ENCODE measurements around the gene TMEM98.

Gene TMEM98

DNA sequence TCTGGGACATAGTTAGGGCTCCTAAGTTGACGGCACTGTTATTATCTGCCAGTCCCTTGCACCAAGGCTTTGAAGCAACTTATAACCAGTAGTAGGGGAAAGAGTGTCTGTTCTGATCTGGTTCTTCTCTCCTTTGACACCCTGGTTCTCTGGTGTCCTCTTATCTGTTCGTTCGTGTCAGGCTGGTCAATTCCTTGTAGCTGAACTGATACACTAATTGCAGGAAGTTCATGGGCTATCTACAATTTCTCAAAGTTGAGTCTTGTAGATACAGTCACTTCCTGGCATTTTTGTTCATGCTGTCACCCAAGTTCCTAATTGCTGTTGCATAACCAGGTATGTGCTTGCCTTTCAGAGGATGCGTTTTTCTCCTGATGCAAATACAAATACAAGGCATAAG is 33.7 kb upstream of the TMEM98 start:
- no peak overlapping the region for H3K4me3 ChIP-seq (ENCODE audit: low read length)
- TF ChIP-seq, protein P1, sequence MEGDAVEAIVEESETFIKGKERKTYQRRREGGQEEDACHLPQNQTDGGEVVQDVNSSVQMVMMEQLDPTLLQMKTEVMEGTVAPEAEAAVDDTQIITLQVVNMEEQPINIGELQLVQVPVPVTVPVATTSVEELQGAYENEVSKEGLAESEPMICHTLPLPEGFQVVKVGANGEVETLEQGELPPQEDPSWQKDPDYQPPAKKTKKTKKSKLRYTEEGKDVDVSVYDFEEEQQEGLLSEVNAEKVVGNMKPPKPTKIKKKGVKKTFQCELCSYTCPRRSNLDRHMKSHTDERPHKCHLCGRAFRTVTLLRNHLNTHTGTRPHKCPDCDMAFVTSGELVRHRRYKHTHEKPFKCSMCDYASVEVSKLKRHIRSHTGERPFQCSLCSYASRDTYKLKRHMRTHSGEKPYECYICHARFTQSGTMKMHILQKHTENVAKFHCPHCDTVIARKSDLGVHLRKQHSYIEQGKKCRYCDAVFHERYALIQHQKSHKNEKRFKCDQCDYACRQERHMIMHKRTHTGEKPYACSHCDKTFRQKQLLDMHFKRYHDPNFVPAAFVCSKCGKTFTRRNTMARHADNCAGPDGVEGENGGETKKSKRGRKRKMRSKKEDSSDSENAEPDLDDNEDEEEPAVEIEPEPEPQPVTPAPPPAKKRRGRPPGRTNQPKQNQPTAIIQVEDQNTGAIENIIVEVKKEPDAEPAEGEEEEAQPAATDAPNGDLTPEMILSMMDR (IDR thresholded peaks at IDR 0.05; ENCODE audit: insufficient read depth, low read depth, low read length, missing control alignments) = no peak
- peak; percentile 78 for DNase-seq (ENCODE audit: low read depth)

DNA sequence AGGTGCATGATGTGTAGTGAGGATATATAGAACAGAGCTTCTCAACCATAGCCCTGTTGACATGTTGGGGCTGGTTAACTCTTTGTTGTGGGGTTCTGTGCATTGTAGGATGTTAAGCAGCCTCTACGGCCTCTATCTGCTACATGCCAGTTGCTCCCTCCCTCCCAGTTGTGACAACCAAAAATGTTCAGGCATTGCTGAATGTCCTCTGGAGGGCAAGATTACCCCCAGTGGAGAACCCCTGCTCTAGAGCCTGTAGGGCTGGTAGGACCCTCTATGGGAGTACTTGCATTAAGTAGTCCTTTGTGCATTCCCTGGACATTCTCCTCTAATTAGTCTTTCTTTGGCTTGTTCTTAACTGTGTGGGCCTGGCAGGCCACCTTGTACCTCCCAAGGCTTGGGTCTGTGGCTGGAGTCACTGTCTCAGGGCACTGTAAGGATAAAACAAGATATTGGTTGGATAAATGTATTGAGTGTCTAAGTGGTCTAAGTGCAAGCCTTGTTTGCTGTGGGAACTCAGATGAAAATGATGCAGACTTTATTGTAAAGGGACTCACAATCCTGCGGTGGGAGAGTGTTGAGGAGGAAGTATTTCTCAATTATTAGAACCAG is 31.2 kb upstream of the TMEM98 start:
- TF ChIP-seq, protein P1 (IDR thresholded peaks at IDR 0.05; ENCODE audit: insufficient read depth, low read depth, low read length, missing control alignments) = no peak
- no peak for DNase-seq (ENCODE audit: low read depth)
- no peak overlapping the region for H3K4me3 ChIP-seq (ENCODE audit: low read length)

- no peak overlapping the region for H3K4me3 ChIP-seq (ENCODE audit: low read length)
- TF ChIP-seq, protein P1 (IDR thresholded peaks at IDR 0.05; ENCODE audit: insufficient read depth, low read depth, low read length, missing control alignments) = no peak
- no peak for DNase-seq (ENCODE audit: low read depth)
These were observed 28.5 kb upstream of the TMEM98 start for GRCh38 chr17:32899236-32900013.

- TF ChIP-seq, protein P1 (IDR thresholded peaks at IDR 0.05; ENCODE audit: insufficient read depth, low read depth, low read length, missing control alignments) = no peak
- no peak overlapping the region for H3K4me3 ChIP-seq (ENCODE audit: low read length)
- DNase-seq (ENCODE audit: low read depth) = no peak
These were observed 26.2 kb upstream of the TMEM98 start for GRCh38 chr17:32901743-32902142.

DNA sequence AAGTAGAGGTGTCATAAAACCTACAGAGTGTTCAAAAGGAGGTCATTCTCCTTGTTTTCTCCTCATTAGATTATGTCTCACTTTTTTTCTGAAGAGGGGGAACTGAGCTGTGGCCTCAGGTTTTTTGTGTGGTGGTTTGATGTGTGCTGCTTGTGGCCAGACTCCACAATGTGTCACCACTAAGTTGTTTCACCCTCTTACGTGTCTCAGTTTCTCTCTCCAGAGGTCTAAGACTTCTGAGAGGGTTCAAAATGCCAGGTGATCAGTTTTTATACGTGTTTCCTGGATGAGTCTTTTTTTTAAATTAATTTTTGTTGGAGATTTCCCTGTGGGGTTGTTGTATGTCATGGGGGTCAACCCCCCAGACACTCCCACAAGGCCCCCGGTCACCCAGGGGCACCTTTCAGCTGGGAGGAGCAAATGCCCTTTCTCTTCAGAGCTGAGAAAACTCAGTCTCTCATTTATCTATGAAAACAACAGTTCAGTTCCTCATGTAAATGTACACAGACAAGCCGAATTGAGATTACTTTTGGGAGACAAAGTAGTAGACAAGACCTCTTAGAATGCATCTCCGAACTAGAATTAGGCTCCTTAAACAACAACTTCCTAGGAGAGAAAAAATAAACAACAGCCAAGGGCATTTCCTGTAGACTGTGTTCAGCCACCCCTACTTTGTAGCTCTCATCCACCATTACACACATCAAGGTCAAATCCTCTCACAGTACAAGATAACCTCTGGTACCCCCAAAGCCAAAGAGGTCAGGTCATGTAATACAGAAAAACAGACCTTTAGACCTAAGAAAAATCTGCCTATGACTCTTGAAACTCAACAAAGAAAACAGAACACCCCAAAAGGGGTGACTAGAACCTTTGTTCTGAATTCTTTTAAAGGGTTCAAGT is 23.9 kb upstream of the TMEM98 start:
- H3K4me3 ChIP-seq (ENCODE audit: low read length) = no peak overlapping the region
- TF ChIP-seq, protein P1 (IDR thresholded peaks at IDR 0.05; ENCODE audit: insufficient read depth, low read depth, low read length, missing control alignments) = no peak

GRCh38 chr17:32904891-32905290 is 23.1 kb upstream of the TMEM98 start:
- H3K4me3 ChIP-seq (ENCODE audit: low read length) = no peak overlapping the region
- TF ChIP-seq, protein P1 (IDR thresholded peaks at IDR 0.05; ENCODE audit: insufficient read depth, low read depth, low read length, missing control alignments) = no peak
- no peak for DNase-seq (ENCODE audit: low read depth)

More for the DNA sequence above, 23.9 kb upstream of the TMEM98 start:
- DNase-seq (ENCODE audit: low read depth) = no peak
